GM18951 (cell line): ENCODE results near the gene CD27.
A peak's percentile ranks its signal among the peaks of the same experiment; 100 is the strongest.

ENCODE experiments used
- POLR2A ChIP-seq: IDR thresholded peaks from 4 replicates; pipeline ENCODE4 v1.6.1; 2011; ENCODE audit warnings: mild to moderate bottlenecking; ENCODE audit not compliant: insufficient read length, insufficient read depth; ENCODE audit errors: extremely low read depth
- in situ Hi-C: fragments of 300-500 bp; cut with MboI; formaldehyde crosslinking; loops from one replicate; pipeline ENCODE4 v1.12.0; 2022; ENCODE audit warnings: low sequenced_read_pairs, mixed read lengths, inconsistent platforms; ENCODE audit not compliant: unreplicated experiment

The CD27 gene

GRCh38 chr12:6444704-6445688 lies at the start of gene CD27:
TSS of gene CD27 (plus strand) at chr12:6444955. CDS start at chr12:6445096, 141 bp downstream.
- in situ Hi-C loops, result no loop called here
- TF ChIP-seq POLR2A, result peak; percentile 71

DNA sequence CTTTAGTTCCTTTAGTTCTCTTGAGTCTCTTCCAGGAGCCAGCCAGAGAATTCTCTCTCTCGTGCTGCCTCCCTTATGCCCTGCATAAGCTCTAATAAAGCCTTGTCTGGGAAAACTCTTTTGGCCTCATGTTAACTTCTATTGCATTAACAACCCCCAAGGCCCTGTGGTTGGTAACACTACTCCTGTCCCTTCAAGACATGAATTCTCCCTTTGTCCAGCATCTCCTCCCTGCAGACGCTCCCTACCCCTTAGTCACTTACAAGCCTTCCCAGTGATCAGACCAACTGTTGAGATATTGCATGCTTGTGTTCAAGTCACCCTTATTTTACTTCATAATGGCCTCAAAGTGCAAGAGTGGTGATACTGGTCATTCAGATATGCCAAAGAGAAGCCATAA lies 48.7 kb upstream of the CD27 start:
- TF ChIP-seq POLR2A, result no peak
- in situ Hi-C loops, result no loop called here

GRCh38 chr12:6399884-6400644 lies 44.7 kb upstream of the CD27 start:
- no peak for TF ChIP-seq POLR2A
- in situ Hi-C loops, result no loop called here

GRCh38 chr12:6404390-6404789 lies 40.4 kb upstream of the CD27 start:
- TF ChIP-seq POLR2A, result no peak
- in situ Hi-C loops, result no loop called here

DNA sequence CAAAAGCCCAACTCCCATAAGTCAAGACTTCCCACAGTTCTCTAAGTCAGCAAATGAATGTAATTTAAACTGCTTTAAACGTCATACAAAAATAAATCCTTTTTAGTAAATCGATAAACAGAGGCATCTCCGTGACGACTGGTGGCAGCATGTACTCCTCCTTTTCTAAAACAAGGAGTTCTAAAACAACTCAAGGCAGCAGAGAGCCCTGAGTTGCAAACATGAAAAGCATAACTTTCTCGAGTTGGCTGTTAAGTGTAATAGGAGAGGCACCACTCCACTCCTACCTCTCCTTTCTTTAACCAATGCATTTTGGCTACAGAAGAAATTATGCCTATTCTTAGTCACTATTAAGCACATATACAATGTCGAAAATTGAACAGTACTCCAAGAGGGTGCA lies 38.8 kb upstream of the CD27 start:
- TF ChIP-seq POLR2A, result no peak
- in situ Hi-C loops, result no loop called here

DNA sequence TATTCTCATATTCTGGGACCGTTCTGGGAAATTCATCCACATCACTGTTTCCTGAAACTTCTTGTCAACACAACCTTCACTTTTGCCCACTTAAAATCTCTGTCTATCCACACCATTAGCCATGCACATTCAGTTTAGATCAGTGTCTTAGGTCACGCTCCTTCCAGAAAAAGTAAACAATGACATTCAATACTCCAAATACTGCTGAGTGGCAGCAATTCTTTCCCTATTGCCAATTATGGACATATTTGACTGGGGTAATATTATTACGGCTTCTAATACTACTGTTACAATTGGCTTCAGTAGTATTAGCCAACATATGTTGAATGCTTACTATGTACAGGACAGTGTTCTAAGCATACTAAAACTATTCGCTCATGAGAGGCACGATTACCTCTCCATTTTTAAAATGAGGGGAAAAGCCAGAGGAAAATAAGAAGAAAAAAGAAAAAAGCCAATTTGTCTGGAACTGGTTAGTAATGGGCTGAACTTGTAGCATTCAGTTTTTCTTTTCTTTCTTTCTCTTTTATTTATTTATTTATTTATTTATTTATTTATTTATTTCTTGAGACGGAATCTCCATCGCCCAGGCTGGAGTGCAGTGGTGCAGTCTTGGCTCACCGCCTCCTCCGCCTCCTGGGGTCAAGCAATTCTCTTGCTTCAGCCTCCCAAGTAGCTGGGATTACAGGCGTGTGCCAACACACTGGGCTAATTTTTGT lies 37.4 kb upstream of the CD27 start:
- in situ Hi-C loops, result no loop called here
- no peak for TF ChIP-seq POLR2A

GRCh38 chr12:6416596-6416995 lies 28.2 kb upstream of the CD27 start:
- in situ Hi-C loops, result no loop called here
- no peak for TF ChIP-seq POLR2A

- in situ Hi-C loops, result no loop called here
- TF ChIP-seq POLR2A, result no peak
Observed at GRCh38 chr12:6418796-6419195, 26.0 kb upstream of the CD27 start.

- in situ Hi-C loops, result no loop called here
- no peak for TF ChIP-seq POLR2A
Observed at GRCh38 chr12:6420364-6420763, 24.4 kb upstream of the CD27 start.

DNA sequence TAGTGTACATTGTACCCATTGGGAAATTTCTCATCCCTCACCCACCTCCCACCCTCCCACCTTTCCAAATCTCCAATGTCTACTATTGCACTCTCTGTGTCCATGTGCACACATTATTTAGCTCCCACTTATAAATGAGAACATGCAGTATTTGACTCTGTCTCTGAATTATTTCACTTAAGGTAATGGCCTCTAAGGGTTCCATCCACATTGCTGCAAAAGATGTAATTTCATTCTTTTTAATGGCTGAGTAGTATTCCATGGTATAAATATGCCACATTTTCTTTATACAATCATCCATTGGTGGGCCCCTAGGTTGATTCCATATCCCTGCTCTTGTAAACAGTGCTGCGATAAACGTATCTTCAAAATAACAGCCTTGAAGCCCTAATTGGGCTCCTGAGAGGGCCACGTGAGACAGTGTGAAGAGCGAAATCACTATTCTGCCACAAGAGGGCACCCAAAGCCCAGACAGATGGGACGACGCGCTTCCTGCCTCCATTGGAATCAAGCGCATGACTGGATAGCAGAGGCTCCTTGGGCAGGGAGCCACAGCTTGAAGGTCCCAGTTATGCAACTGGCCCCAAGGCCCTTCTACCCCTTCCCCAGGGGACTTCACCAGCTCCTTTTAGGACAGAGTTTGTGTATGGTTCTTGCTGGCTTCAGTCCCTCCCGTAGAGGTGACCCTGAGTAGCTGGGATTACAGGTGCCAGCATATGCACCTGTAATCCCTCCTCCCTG lies 21.3 kb upstream of the CD27 start:
- in situ Hi-C loops, result no loop called here
- no peak for TF ChIP-seq POLR2A

GRCh38 chr12:6424008-6424347 lies 20.8 kb upstream of the CD27 start:
- TF ChIP-seq POLR2A, result no peak
- in situ Hi-C loops, result no loop called here

- in situ Hi-C loops, result no loop called here
- no peak for TF ChIP-seq POLR2A
Observed at GRCh38 chr12:6424866-6425265, 19.9 kb upstream of the CD27 start.
